ENCODE data around the gene AGO3.
A peak's percentile ranks its signal among the peaks of the same experiment; 100 is the strongest.

Gene AGO3

GRCh38 chr1:35914717-35915116 is 16.2 kb upstream of the AGO3 start:
- CTCF ChIA-PET = interaction anchor here (1.6 kb wide), 1 partner anchor 32 kb away, joined by 4 read pairs; the partner anchor contains the start of gene AGO1
- no peak overlapping the region for H3K4me3 ChIP-seq (ENCODE audit: low read depth, low read length)
- POLR2A ChIA-PET = no interaction called here
- DNase-seq (ENCODE audit: low read depth, low spot score) = no peak
- TF ChIP-seq CTCF (IDR thresholded peaks at IDR 0.05; ENCODE audit: insufficient read depth, low read length, missing control alignments) = no peak

GRCh38 chr1:35915693-35916092 is 15.2 kb upstream of the AGO3 start:
- H3K4me3 ChIP-seq (ENCODE audit: low read depth, low read length) = no peak overlapping the region
- ChIA-PET POLR2A (no interaction called here), CTCF (interaction anchor here (0.7 to 1.2 kb wide), 3 partner anchors 10 to 32 kb away, joined by 3 read pairs; partner anchors contain the start of gene AGO1)
- no peak for TF ChIP-seq CTCF (IDR thresholded peaks at IDR 0.05; ENCODE audit: insufficient read depth, low read length, missing control alignments)
- DNase-seq (ENCODE audit: low read depth, low spot score) = no peak

DNA sequence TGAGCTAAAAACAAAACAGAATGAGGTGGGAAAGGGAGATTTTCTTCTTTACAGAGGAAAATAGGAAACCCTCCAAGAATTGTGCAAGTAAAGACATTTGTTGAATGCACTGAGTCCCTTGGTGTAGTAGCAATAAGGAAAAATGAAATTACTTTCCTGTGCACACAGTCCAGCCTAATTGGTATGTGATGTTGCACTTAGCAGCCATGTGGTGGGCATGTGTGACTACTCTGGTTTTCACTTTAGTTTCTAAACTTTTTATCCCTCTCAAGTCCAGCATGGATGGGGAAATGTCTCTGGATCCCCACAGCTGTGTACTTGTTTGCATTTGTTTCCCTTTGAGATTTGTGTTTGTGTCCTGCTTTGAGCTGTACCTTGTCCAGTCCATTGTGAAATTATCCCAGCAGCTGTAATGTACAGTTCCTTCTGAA is 7.1 kb upstream of the AGO3 start:
- no peak for DNase-seq (ENCODE audit: low read depth, low spot score)
- POLR2A ChIA-PET = no interaction called here
- TF ChIP-seq CTCF (IDR thresholded peaks at IDR 0.05; ENCODE audit: insufficient read depth, low read length, missing control alignments) = no peak
- no peak overlapping the region for H3K4me3 ChIP-seq (ENCODE audit: low read depth, low read length)
- CTCF ChIA-PET = no interaction called here

- ChIA-PET POLR2A (no interaction called here), CTCF (no interaction called here)
- no peak for TF ChIP-seq CTCF (IDR thresholded peaks at IDR 0.05; ENCODE audit: insufficient read depth, low read length, missing control alignments)
- no peak overlapping the region for H3K4me3 ChIP-seq (ENCODE audit: low read depth, low read length)
- DNase-seq (ENCODE audit: low read depth, low spot score) = no peak
Measured at GRCh38 chr1:35924838-35925237, 6.1 kb upstream of the AGO3 start.

GRCh38 chr1:35925741-35926140 is 5.2 kb upstream of the AGO3 start:
- H3K4me3 ChIP-seq (ENCODE audit: low read depth, low read length) = no peak overlapping the region
- POLR2A ChIA-PET = no interaction called here
- TF ChIP-seq CTCF (IDR thresholded peaks at IDR 0.05; ENCODE audit: insufficient read depth, low read length, missing control alignments) = no peak
- CTCF ChIA-PET = no interaction called here
- DNase-seq (ENCODE audit: low read depth, low spot score) = peak; percentile 58

DNA sequence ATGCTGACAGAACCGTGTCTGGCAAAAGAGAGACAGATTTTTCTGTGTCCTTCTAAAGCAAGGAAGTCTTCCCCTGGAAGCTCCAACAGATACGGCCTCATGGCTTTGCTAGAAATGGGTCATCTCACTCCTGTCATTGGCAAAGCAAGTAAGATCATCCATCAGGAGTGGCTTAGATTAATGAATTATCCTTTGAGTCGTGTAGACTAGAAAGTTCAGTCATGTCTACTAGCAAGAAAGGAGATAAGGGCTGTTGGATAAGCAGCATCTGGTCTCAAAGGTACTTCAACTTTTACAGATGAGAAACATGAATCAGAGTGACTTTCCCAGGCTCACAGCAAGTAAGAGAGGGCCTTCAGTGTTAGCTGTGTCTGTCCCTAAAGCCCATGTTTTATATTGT is 3.4 kb upstream of the AGO3 start:
- no peak for DNase-seq (ENCODE audit: low read depth, low spot score)
- ChIA-PET CTCF (interaction anchor here (0.5 to 1.3 kb wide), 2 partner anchors 12 to 45 kb away, joined by 3 to 4 read pairs; partner anchors contain the start of gene AGO1), POLR2A (no interaction called here)
- no peak for TF ChIP-seq CTCF (IDR thresholded peaks at IDR 0.05; ENCODE audit: insufficient read depth, low read length, missing control alignments)
- H3K4me3 ChIP-seq (ENCODE audit: low read depth, low read length) = no peak overlapping the region
